WTC11 (cell line): ENCODE results near the gene EFCAB5. TPM values are rescaled to one million over a fixed set of nuclear protein-coding genes. Genes with fewer than 3 reads are reported as not detected.

ENCODE experiments used
- ATAC-seq: fragments of 200-7000 bp; cut with Tn5 transposase; 2 replicates; pipeline ENCODE4 v1.10.0; 2021; ENCODE audit warnings: mild to moderate bottlenecking, moderate library complexity
- CTCF ChIA-PET: fragments of 300-600 bp; sonication (Branson Sonifier 250); formaldehyde crosslinking; loops from one replicate; lab custom pipeline; 2021; ENCODE audit warnings: antibody characterized with exemption; lab: Charles Lee
- POLR2A ChIA-PET: fragments of 350-600 bp; sonication (Branson Sonifier 250); formaldehyde crosslinking; loops from one replicate; lab custom pipeline; 2021; ENCODE audit warnings: antibody characterized with exemption; lab: Charles Lee
- DNase-seq: peaks from one replicate; pipeline ENCODE4 v3.0.0; 2021; ENCODE audit warnings: low spot score
- H3K27ac Mint-ChIP-seq: 2 replicates; pipeline ENCODE4 v1.8.0; 2021; ENCODE audit warnings: mixed read lengths
- H3K27me3 Mint-ChIP-seq: 2 replicates; pipeline ENCODE4 v1.8.0; 2021; ENCODE audit warnings: low read depth, mild to moderate bottlenecking, moderate library complexity, mixed read lengths
- H3K36me3 Mint-ChIP-seq: 2 replicates; pipeline ENCODE4 v1.8.0; 2021; ENCODE audit warnings: mixed read lengths
- H3K4me1 Mint-ChIP-seq: 2 replicates; pipeline ENCODE4 v1.8.0; 2022; ENCODE audit warnings: mixed read lengths
- H3K4me3 Mint-ChIP-seq: 2 replicates; pipeline ENCODE4 v1.8.0; 2021; ENCODE audit warnings: mild to moderate bottlenecking, moderate library complexity, mixed read lengths
- H3K9me3 Mint-ChIP-seq: 2 replicates; pipeline ENCODE4 v1.8.0; 2021; ENCODE audit warnings: mixed read lengths
- AFF4 ChIP-seq: sonication (generic); formaldehyde crosslinking; IDR thresholded peaks from 2 replicates; pipeline ENCODE4 v1.8.1; 2023; ENCODE audit warnings: mild to moderate bottlenecking, missing genetic modification reagents, borderline replicate concordance
- ARID4B ChIP-seq: sonication (generic); formaldehyde crosslinking; IDR thresholded peaks from 2 replicates; pipeline ENCODE4 v1.8.0; 2023; ENCODE audit warnings: missing genetic modification reagents, mild to moderate bottlenecking, borderline replicate concordance
- ATF1 ChIP-seq: sonication (generic); formaldehyde crosslinking; IDR thresholded peaks from 2 replicates; pipeline ENCODE4 v1.8.1; 2023; ENCODE audit warnings: mild to moderate bottlenecking, moderate library complexity, missing genetic modification reagents
- CBFB ChIP-seq: sonication (generic); formaldehyde crosslinking; IDR thresholded peaks from 2 replicates; pipeline ENCODE4 v1.8.1; 2022; ENCODE audit warnings: mild to moderate bottlenecking, low read depth, missing genetic modification reagents
- ELF4 ChIP-seq: sonication (generic); formaldehyde crosslinking; IDR thresholded peaks from 2 replicates; pipeline ENCODE4 v1.8.1; 2022; ENCODE audit warnings: low read depth, mild to moderate bottlenecking, moderate library complexity, missing genetic modification reagents
- EMX1 ChIP-seq: fragments of 250-450 bp; sonication (Bioruptor Pico); IDR thresholded peaks from 2 replicates; pipeline ENCODE4 v1.8.0; 2021; ENCODE audit warnings: mild to moderate bottlenecking
- ETV6 ChIP-seq: sonication (generic); formaldehyde crosslinking; IDR thresholded peaks from 2 replicates; pipeline ENCODE4 v1.8.1; 2022; ENCODE audit warnings: mild to moderate bottlenecking, missing genetic modification reagents
- FOXP1 ChIP-seq: sonication (generic); formaldehyde crosslinking; IDR thresholded peaks from 2 replicates; pipeline ENCODE4 v1.8.0; 2022; ENCODE audit warnings: missing genetic modification reagents, mild to moderate bottlenecking, moderate library complexity, borderline replicate concordance
- FOXP4 ChIP-seq: sonication (generic); formaldehyde crosslinking; IDR thresholded peaks from 2 replicates; pipeline ENCODE4 v1.8.0; 2022; ENCODE audit warnings: mild to moderate bottlenecking, missing genetic modification reagents
- IRF1 ChIP-seq: sonication (generic); formaldehyde crosslinking; IDR thresholded peaks from 2 replicates; pipeline ENCODE4 v1.8.0; 2023; ENCODE audit warnings: missing genetic modification reagents
- MXD4 ChIP-seq: fragments of 250-450 bp; sonication (Bioruptor Pico); IDR thresholded peaks from 2 replicates; pipeline ENCODE4 v1.8.0; 2021; ENCODE audit warnings: mild to moderate bottlenecking, moderate library complexity, borderline replicate concordance
- NFATC4 ChIP-seq: fragments of 250-450 bp; sonication (Bioruptor Pico); IDR thresholded peaks from 2 replicates; pipeline ENCODE4 v1.9.0; 2021; ENCODE audit warnings: mild to moderate bottlenecking
- NFYB ChIP-seq: sonication (generic); formaldehyde crosslinking; conservative IDR thresholded peaks from 2 replicates; pipeline ENCODE4 v1.8.0; 2022; ENCODE audit warnings: low read depth, missing genetic modification reagents
- PRDM15 ChIP-seq: sonication (generic); formaldehyde crosslinking; IDR thresholded peaks from 2 replicates; pipeline ENCODE4 v1.8.0; 2022; ENCODE audit warnings: missing genetic modification reagents
- PRRX2 ChIP-seq: fragments of 250-450 bp; sonication (Bioruptor Pico); IDR thresholded peaks from 2 replicates; pipeline ENCODE4 v1.8.0; 2021; ENCODE audit warnings: mild to moderate bottlenecking
- RORB ChIP-seq: fragments of 250-450 bp; sonication (Bioruptor Pico); IDR thresholded peaks from 2 replicates; pipeline ENCODE4 v1.9.0; 2021; ENCODE audit warnings: mild to moderate bottlenecking
- ZNF317 ChIP-seq: sonication (generic); formaldehyde crosslinking; IDR thresholded peaks from 2 replicates; pipeline ENCODE4 v1.8.1; 2023; ENCODE audit warnings: low read depth, mild to moderate bottlenecking, moderate library complexity, missing genetic modification reagents, borderline replicate concordance
- ZNF396 ChIP-seq: fragments of 250-450 bp; sonication (Bioruptor Pico); IDR thresholded peaks from 2 replicates; pipeline ENCODE4 v1.8.0; 2021; ENCODE audit warnings: mild to moderate bottlenecking, moderate library complexity, borderline replicate concordance
- total RNA-seq: library from RNA; stranded (reverse); gene quantifications from 3 replicates; pipeline ENCODE4 v1.2.3, GENCODE V29; 2021

Gene EFCAB5
- total RNA-seq, 1 experiment from 2014 or later: 0.59 TPM

- ChIA-PET CTCF (interaction anchor here (0.6 to 1.3 kb wide), 2 partner anchors 104 to 193 kb away, joined by 3 to 7 read pairs; no protein-coding TSS in a partner anchor), POLR2A (no interaction called here)
- Mint-ChIP-seq H3K36me3 (peaks cover 13% of the 10 kb centered on the region), H3K9me3 (peaks cover 24% of the 10 kb centered on the region), H3K4me1 (no peaks in the 10 kb centered on the region), H3K27me3 (peaks cover 5% of the 10 kb centered on the region), H3K4me3 (no peak overlapping the region), H3K27ac (no peak overlapping the region)
- ATAC-seq (no peak), DNase-seq (no peak)
- TF ChIP-seq PRRX2 (CRISPR knock-in tag) (no peak), AFF4 (CRISPR knock-in tag) (no peak), ATF1 (CRISPR knock-in tag) (no peak), IRF1 (CRISPR knock-in tag) (no peak), ZNF396 (CRISPR knock-in tag) (no peak), EMX1 (no peak), NFATC4 (no peak), ARID4B (CRISPR knock-in tag) (no peak), FOXP1 (CRISPR knock-in tag) (no peak), RORB (CRISPR knock-in tag) (no peak), ZNF317 (CRISPR knock-in tag) (no peak), PRDM15 (CRISPR knock-in tag) (no peak), NFYB (no peak), ETV6 (CRISPR knock-in tag) (no peak), FOXP4 (CRISPR knock-in tag) (no peak), CBFB (CRISPR knock-in tag) (no peak), ELF4 (CRISPR knock-in tag) (no peak), MXD4 (no peak)
These were observed 59.4 kb downstream of the EFCAB5 start for GRCh38 chr17:30000755-30001257.
